Natural killer cell (primary cell): ENCODE measurements around the gene SEC61G. TPM values are rescaled to one million over a fixed set of nuclear protein-coding genes. Genes with fewer than 3 reads are reported as not detected.

Experiments used
- ATAC-seq, 3 donors: fragments of 150-1000 bp in 2 of 3; fragments of 200-7000 bp in 1 of 3; cut with Tn5 transposase; 1 replicate in 1 of 3; 2 replicates in 2 of 3; pipeline ENCODE4 v1.10.0; 2021; ENCODE audit warnings: mild to moderate bottlenecking in 2 of 3, moderate library complexity in 2 of 3
- DNase-seq, 2 donors: peaks; one replicate each; pipeline versions ENCODE4 v3.0.0 to v3.0.0-alpha.2; 2013 to 2021; ENCODE audit warnings: mixed read lengths in 1 of 2
- H3K27ac ChIP-seq: one replicate; pipeline ENCODE4 v1.5.1; 2013; ENCODE audit warnings: mild to moderate bottlenecking, low read length
- H3K27me3 ChIP-seq: one replicate; pipeline ENCODE4 v1.6.1; 2013; ENCODE audit warnings: low read length; ENCODE audit not compliant: control insufficient read depth, insufficient read depth
- H3K36me3 ChIP-seq: one replicate; pipeline ENCODE4 v1.6.1; 2013; ENCODE audit warnings: low read length; ENCODE audit not compliant: control insufficient read depth, insufficient read depth
- H3K4me1 ChIP-seq: one replicate; pipeline ENCODE4 v1.6.1; 2013; ENCODE audit warnings: low read length; ENCODE audit not compliant: control insufficient read depth, insufficient read depth
- H3K4me3 ChIP-seq: one replicate; pipeline ENCODE4 v1.5.1; 2013; ENCODE audit warnings: low read length
- H3K9me3 ChIP-seq: one replicate; pipeline ENCODE4 v1.6.1; 2013; ENCODE audit warnings: low read length; ENCODE audit not compliant: control insufficient read depth, insufficient read depth
- H3K27ac Mint-ChIP-seq, 2 donors: one replicate each; pipeline ENCODE4 v1.8.0; 2022; ENCODE audit warnings: mild to moderate bottlenecking in 2 of 2, mixed read lengths in 2 of 2, moderate library complexity in 1 of 2
- H3K27me3 Mint-ChIP-seq, 2 donors: one replicate each; pipeline ENCODE4 v1.8.0; 2022; ENCODE audit warnings: low read depth in 2 of 2, mixed read lengths in 2 of 2
- H3K36me3 Mint-ChIP-seq: one replicate; pipeline ENCODE4 v1.8.0; 2022; ENCODE audit warnings: mixed read lengths
- H3K4me1 Mint-ChIP-seq, 2 donors: one replicate each; pipeline ENCODE4 v1.8.0; 2022; ENCODE audit warnings: mixed read lengths in 2 of 2
- H3K4me3 Mint-ChIP-seq: one replicate; pipeline ENCODE4 v1.8.0; 2022; ENCODE audit warnings: mild to moderate bottlenecking, moderate library complexity, mixed read lengths
- H3K9me3 Mint-ChIP-seq, 2 donors: one replicate each; pipeline ENCODE4 v1.8.0; 2022; ENCODE audit warnings: mixed read lengths in 2 of 2
- WGBS: methylation state at CpG from one replicate; pipeline ENCODE4 v1.1.7; 2013; ENCODE audit warnings: missing lambda C conversion rate; ENCODE audit not compliant: insufficient coverage; 5-methylcytosine and 5-hydroxymethylcytosine counted together
- intact Hi-C: fragments of 100-400 bp; cut with micrococcal nuclease; formaldehyde crosslinking; loops from one replicate; pipeline ENCODE4 v1.14.2; 2022
- total RNA-seq, 4 donors: library from RNA; stranded (reverse); fragments of 120-200 nt in 1 of 4; gene quantifications; one replicate each; pipeline versions ENCODE4 v1.2.3 to v1.2.4, GENCODE V29; 2013 to 2022
- TF ChIP-seq, protein P1 (sequence below): fragments of 200-600 bp; IDR thresholded peaks from one replicate; pipeline ENCODE4 v1.8.0; 2022; ENCODE audit warnings: antibody characterized with exemption

The SEC61G gene
- total RNA-seq, 3 donors from 2014 or later (not counting 1 experiment from before 2014, with no cell fraction given), result 38.4 to 54.1 (median 41.0) TPM

DNA sequence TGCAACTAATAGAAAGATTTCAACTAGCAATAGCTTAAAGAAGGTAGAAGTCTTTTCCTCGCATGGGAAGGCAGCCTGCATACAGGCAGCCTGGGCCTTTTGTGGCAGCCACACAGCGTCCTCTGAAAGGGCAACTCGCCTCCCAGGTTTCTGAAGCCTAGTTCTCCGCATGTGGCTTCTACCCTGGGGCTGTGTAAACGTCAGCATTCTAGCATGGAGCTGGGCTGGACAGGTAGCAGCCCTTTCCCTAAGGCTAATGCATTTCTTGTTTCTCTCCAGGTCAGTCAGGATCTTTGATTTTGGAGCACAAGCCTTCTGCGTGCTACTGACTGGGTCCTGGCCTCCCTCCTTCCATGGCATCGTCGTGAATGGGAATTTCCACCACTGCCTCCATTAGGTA, 23.8 kb upstream of the SEC61G start:
- H3K36me3 Mint-ChIP-seq, result no peaks in the 10 kb centered on the region
- WGBS, result 78% methylated on average over 8 of the region's 8 CpGs
- DNase-seq (no peak), ATAC-seq (no peak)
- no peaks in the 10 kb centered on the region for H3K4me1 ChIP-seq
- no peak overlapping the region for H3K4me3 Mint-ChIP-seq
- TF ChIP-seq, protein P1, sequence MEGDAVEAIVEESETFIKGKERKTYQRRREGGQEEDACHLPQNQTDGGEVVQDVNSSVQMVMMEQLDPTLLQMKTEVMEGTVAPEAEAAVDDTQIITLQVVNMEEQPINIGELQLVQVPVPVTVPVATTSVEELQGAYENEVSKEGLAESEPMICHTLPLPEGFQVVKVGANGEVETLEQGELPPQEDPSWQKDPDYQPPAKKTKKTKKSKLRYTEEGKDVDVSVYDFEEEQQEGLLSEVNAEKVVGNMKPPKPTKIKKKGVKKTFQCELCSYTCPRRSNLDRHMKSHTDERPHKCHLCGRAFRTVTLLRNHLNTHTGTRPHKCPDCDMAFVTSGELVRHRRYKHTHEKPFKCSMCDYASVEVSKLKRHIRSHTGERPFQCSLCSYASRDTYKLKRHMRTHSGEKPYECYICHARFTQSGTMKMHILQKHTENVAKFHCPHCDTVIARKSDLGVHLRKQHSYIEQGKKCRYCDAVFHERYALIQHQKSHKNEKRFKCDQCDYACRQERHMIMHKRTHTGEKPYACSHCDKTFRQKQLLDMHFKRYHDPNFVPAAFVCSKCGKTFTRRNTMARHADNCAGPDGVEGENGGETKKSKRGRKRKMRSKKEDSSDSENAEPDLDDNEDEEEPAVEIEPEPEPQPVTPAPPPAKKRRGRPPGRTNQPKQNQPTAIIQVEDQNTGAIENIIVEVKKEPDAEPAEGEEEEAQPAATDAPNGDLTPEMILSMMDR, result no peak
- no peaks in the 10 kb centered on the region for H3K4me1 Mint-ChIP-seq
- H3K9me3 Mint-ChIP-seq, result no peaks in the 10 kb centered on the region
- H3K9me3 ChIP-seq, result no peaks in the 10 kb centered on the region
- no peaks in the 10 kb centered on the region for H3K27me3 ChIP-seq
- no peak overlapping the region for H3K27ac ChIP-seq
- no peak overlapping the region for H3K27ac Mint-ChIP-seq
- H3K27me3 Mint-ChIP-seq, result peaks cover 14 to 27% of the 10 kb centered on the region in 2 donors
- H3K36me3 ChIP-seq, result no peaks in the 10 kb centered on the region
- H3K4me3 ChIP-seq, result no peak overlapping the region
- intact Hi-C loops, result no loop called here

DNA sequence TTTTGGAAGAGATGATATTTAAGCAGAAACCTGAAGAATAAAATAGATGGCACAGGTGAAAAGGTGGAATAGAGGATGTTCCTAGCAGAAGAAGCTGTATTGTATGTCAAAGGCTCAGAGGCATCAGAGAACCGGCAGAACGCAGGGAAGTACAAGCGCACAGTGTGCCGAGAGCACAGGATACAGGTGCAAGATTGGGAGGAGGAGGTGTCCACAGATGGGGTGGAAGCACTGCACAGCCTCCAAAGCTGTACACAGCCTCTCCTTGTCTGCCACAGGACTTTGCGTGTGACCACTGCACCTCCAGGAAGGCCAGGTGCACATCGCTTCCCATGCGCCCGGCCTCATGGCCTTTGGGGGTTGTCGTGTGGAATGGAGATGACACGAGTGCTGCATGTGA, 23.3 kb upstream of the SEC61G start:
- Mint-ChIP-seq H3K27me3 (peaks cover 10 to 22% of the 10 kb centered on the region in 2 donors), H3K27ac (no peak overlapping the region), H3K4me3 (no peak overlapping the region), H3K9me3 (peaks cover 0 to under 1% of the 10 kb centered on the region in 2 donors), H3K4me1 (no peaks in the 10 kb centered on the region), H3K36me3 (no peaks in the 10 kb centered on the region)
- Histone ChIP-seq H3K36me3 (no peaks in the 10 kb centered on the region), H3K9me3 (no peaks in the 10 kb centered on the region), H3K27ac (no peak overlapping the region), H3K27me3 (no peaks in the 10 kb centered on the region), H3K4me3 (no peak overlapping the region), H3K4me1 (no peaks in the 10 kb centered on the region)
- intact Hi-C loops, result no loop called here
- TF ChIP-seq, protein P1, result no peak
- WGBS, result 90% methylated on average over 10 of the region's 10 CpGs
- no peak for DNase-seq
- ATAC-seq, result no peak

DNA sequence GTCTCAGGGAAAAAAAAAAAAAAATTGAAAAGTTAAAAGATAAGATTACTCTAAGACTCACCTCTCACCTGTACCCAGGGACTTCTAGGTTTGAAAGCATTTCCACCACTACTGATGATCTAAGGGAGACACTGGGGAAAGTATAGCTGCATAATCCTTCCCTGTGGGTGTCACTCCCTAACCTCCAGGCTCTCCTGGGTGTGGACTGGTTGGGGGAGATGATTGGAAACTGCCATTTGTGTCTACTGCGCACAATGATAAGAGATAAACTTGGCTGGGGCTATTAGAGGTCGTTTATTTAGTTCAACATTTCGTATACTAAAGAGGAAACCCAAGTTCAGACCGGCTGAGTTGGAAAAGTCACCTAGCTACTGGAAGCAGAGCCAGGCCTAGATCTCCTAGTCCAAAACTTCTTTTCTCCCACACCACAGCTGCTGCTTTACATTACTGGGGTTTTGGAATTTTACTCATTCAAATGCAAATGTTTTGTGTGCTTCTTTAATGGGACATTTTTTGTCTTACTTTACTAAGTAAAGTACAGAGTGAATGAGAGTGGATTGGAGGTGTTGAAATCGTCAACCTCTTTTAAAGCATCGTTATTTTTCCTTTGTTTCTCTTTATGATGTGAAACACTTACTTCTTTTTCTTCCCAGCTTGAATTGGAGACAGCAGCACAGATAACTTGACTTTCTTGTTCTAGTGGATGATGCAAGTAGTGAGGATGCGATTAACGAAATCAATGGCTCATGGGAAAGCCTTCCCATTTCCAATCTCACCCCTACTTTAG, 22.3 kb upstream of the SEC61G start:
- TF ChIP-seq, protein P1, result no peak
- peaks cover 4% of the 10 kb centered on the region for H3K36me3 Mint-ChIP-seq
- Histone ChIP-seq H3K36me3 (no peaks in the 10 kb centered on the region), H3K27ac (no peak overlapping the region), H3K9me3 (no peaks in the 10 kb centered on the region), H3K4me1 (no peaks in the 10 kb centered on the region), H3K27me3 (no peaks in the 10 kb centered on the region), H3K4me3 (no peak overlapping the region)
- 65% methylated on average over 4 of the region's 8 CpGs for WGBS
- peaks cover 3 to 6% of the 10 kb centered on the region in 2 donors for H3K9me3 Mint-ChIP-seq
- no peak overlapping the region for H3K4me3 Mint-ChIP-seq
- no peak overlapping the region for H3K27ac Mint-ChIP-seq
- intact Hi-C loops, result no loop called here
- H3K4me1 Mint-ChIP-seq, result no peaks in the 10 kb centered on the region
- no peak for ATAC-seq
- peaks cover 16 to 20% of the 10 kb centered on the region in 2 donors for H3K27me3 Mint-ChIP-seq
- no peak for DNase-seq

DNA sequence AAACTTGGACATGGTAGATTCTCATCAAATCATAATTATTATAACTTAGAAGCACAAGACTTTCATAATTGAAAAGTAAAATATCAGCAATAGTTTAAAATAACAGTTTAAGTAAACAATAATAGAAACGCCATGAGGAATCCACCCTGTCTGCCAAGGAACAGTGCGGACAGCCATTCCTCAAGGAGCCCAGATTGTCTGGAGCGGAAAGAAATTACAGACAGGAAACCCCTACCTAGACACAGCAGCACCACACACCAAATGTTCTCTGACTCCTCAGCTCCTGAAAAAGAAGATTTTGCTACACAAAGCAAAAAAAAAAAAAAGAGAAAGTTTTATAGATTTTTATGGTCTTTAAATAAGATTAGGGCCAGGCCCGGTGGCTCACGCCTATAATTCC, 21.5 kb upstream of the SEC61G start:
- WGBS, result 91% methylated on average over 5 of the region's 5 CpGs
- TF ChIP-seq, protein P1, result no peak
- no peaks in the 10 kb centered on the region for H3K4me1 Mint-ChIP-seq

More for the DNA sequence above, 21.5 kb upstream of the SEC61G start:
- Histone ChIP-seq H3K9me3 (no peaks in the 10 kb centered on the region), H3K4me1 (no peaks in the 10 kb centered on the region), H3K27me3 (no peaks in the 10 kb centered on the region), H3K27ac (no peak overlapping the region), H3K4me3 (no peak overlapping the region), H3K36me3 (no peaks in the 10 kb centered on the region)
- H3K4me3 Mint-ChIP-seq, result no peak overlapping the region
- ATAC-seq, result no peak
- intact Hi-C loops, result no loop called here
- H3K9me3 Mint-ChIP-seq, result peaks cover 6 to 9% of the 10 kb centered on the region in 2 donors
- H3K27ac Mint-ChIP-seq, result no peak overlapping the region
- H3K36me3 Mint-ChIP-seq, result peaks cover 7% of the 10 kb centered on the region
- DNase-seq, result no peak
- peaks cover 12 to 16% of the 10 kb centered on the region in 2 donors for H3K27me3 Mint-ChIP-seq
